Ovary (tissue), 3 donors: Measurements from ENCODE around the gene KRTAP10-5.

Experiments
- EP300 ChIP-seq: sonication (generic); formaldehyde crosslinking; IDR thresholded peaks from one replicate; pipeline ENCODE4 v1.6.1; 2017; ENCODE audit warnings: antibody characterized with exemption
- POLR2A ChIP-seq: fragments of 450-650 bp; IDR thresholded peaks from one replicate; pipeline ENCODE4 v1.6.1; 2017; ENCODE audit warnings: antibody characterized with exemption, mild to moderate bottlenecking, moderate library complexity
- TF ChIP-seq, protein P1 (sequence below), 3 donors: fragments of 450-650 bp in 2 of 3; fragments of 200-600 bp in 1 of 3; IDR thresholded peaks; one replicate each; pipeline versions ENCODE4 v1.5.1 to v1.8.0; 2016 to 2022; ENCODE audit warnings: antibody characterized with exemption in 3 of 3, mild to moderate bottlenecking in 1 of 3
- donor health status: DM: no; HTN: no; CAD: no.

DNA sequence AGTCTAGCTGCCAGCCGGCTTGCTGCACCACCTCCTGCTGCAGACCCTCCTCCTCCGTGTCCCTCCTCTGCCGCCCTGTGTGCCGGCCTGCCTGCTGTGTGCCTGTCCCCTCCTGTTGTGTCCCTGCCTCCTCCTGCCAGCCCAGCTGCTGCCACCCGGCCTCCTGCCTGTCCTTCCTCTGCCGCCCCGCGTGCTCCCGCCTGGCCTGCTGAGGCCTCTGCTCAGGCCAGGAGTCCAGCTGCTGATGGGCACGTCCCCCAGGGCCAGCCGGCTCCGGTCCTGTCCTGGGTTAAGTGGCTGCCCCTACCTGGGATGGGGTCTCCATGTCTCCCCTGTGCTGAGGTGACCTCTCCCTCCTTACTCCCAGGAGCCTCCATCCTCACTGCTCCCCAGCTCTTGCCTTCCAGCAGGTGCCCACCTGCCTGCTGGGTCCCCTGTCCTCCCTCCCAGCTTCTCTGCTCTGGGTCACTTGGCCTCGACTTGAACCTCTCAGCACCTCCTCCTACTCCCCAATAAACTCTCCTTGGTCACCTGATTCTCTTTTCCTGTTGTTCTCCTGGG lies 32.3 kb upstream of the KRTAP10-5 start:
- TF ChIP-seq, protein P1, sequence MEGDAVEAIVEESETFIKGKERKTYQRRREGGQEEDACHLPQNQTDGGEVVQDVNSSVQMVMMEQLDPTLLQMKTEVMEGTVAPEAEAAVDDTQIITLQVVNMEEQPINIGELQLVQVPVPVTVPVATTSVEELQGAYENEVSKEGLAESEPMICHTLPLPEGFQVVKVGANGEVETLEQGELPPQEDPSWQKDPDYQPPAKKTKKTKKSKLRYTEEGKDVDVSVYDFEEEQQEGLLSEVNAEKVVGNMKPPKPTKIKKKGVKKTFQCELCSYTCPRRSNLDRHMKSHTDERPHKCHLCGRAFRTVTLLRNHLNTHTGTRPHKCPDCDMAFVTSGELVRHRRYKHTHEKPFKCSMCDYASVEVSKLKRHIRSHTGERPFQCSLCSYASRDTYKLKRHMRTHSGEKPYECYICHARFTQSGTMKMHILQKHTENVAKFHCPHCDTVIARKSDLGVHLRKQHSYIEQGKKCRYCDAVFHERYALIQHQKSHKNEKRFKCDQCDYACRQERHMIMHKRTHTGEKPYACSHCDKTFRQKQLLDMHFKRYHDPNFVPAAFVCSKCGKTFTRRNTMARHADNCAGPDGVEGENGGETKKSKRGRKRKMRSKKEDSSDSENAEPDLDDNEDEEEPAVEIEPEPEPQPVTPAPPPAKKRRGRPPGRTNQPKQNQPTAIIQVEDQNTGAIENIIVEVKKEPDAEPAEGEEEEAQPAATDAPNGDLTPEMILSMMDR (IDR thresholded peaks at IDR 0.05) = no peak
- TF ChIP-seq POLR2A = no peak
- TF ChIP-seq EP300 = no peak
